GM12878 (cell line): ENCODE data around the gene DTX1. TPM values are rescaled to one million over a fixed set of nuclear protein-coding genes. Genes with fewer than 3 reads are reported as not detected.

Experiments
- BACH1 ChIP-seq: fragments of 450-650 bp; IDR thresholded peaks from 2 replicates; pipeline ENCODE4 v1.6.1; 2017; ENCODE audit warnings: mild to moderate bottlenecking, borderline replicate concordance
- BMI1 ChIP-seq: fragments of 450-650 bp; IDR thresholded peaks from 2 replicates; pipeline ENCODE4 v1.6.1; 2016; ENCODE audit warnings: mild to moderate bottlenecking, moderate library complexity, borderline replicate concordance
- CBX5 ChIP-seq: sonication (generic); IDR thresholded peaks from 2 replicates; pipeline ENCODE4 v1.6.1; 2016; ENCODE audit warnings: low read depth, moderate library complexity, mild to moderate bottlenecking, inconsistent platforms
- CHD2 ChIP-seq: IDR thresholded peaks from 2 replicates; pipeline ENCODE4 v1.6.1; 2011; ENCODE audit warnings: low read depth, low read length, improper control_type of control experiment, borderline replicate concordance
- FOXM1 ChIP-seq: IDR thresholded peaks from 2 replicates; pipeline ENCODE4 v1.6.1; 2012; ENCODE audit warnings: low read depth, mild to moderate bottlenecking, inconsistent platforms, low read length, moderate library complexity
- GATAD2B ChIP-seq: fragments of 450-650 bp; conservative IDR thresholded peaks from 2 replicates; pipeline ENCODE4 v1.6.1; 2017; ENCODE audit warnings: low read depth, mild to moderate bottlenecking, moderate library complexity
- HDGF ChIP-seq: fragments of 450-650 bp; IDR thresholded peaks from 2 replicates; pipeline ENCODE4 v1.6.1; 2016; ENCODE audit warnings: antibody characterized with exemption
- MYB ChIP-seq: fragments of 150-350 bp; IDR thresholded peaks from 2 replicates; pipeline ENCODE4 v1.6.1; 2014; ENCODE audit warnings: mild to moderate bottlenecking, low read depth, low read length, borderline replicate concordance
- MYC ChIP-seq: IDR thresholded peaks from 2 replicates; pipeline ENCODE4 v1.6.1; 2011; ENCODE audit warnings: mild to moderate bottlenecking, low read length, moderate library complexity, inconsistent platforms; ENCODE audit not compliant: insufficient read depth, insufficient replicate concordance, insufficient read length, severe bottlenecking
- PAX8 ChIP-seq: fragments of 450-650 bp; IDR thresholded peaks from 2 replicates; pipeline ENCODE4 v1.6.1; 2017; ENCODE audit warnings: mild to moderate bottlenecking, moderate library complexity
- RB1 ChIP-seq: fragments of 450-650 bp; formaldehyde crosslinking; IDR thresholded peaks from 2 replicates; pipeline ENCODE4 v1.6.1; 2017; ENCODE audit warnings: mild to moderate bottlenecking, borderline replicate concordance
- RCOR1 ChIP-seq: conservative IDR thresholded peaks from 2 replicates; pipeline ENCODE4 v1.6.1; 2012; ENCODE audit warnings: low read depth, low read length, improper control_type of control experiment
- RELA ChIP-seq: fragments of 450-650 bp; IDR thresholded peaks from 2 replicates; pipeline ENCODE4 v1.8.0; 2014; ENCODE audit warnings: borderline replicate concordance; ENCODE audit not compliant: partially characterized antibody
- SIN3A ChIP-seq: IDR thresholded peaks from 2 replicates; pipeline ENCODE4 v1.6.1; 2012; ENCODE audit warnings: low read depth, low read length, improper control_type of control experiment
- SRF ChIP-seq, 2 experiments: IDR thresholded peaks; 2 replicates each; pipeline ENCODE4 v1.6.1; 2011; ENCODE audit warnings: low read depth in 2 of 2, low read length in 2 of 2, mild to moderate bottlenecking in 1 of 2, moderate library complexity in 1 of 2
- SUPT20H ChIP-seq: IDR thresholded peaks from 2 replicates; pipeline ENCODE4 v1.6.1; 2011; ENCODE audit warnings: low read depth, mild to moderate bottlenecking, low read length, moderate library complexity, borderline replicate concordance; ENCODE audit not compliant: control insufficient read depth
- TAF1 ChIP-seq: IDR thresholded peaks from 2 replicates; pipeline ENCODE4 v1.6.1; 2011; ENCODE audit warnings: mild to moderate bottlenecking, low read depth, low read length, borderline replicate concordance
- TARDBP ChIP-seq: IDR thresholded peaks from 2 replicates; pipeline ENCODE4 v1.6.1; 2016; ENCODE audit warnings: borderline replicate concordance
- TBL1XR1 ChIP-seq: IDR thresholded peaks from 2 replicates; pipeline ENCODE4 v1.6.1; 2012; ENCODE audit warnings: low read depth, low read length, improper control_type of control experiment
- ZNF207 ChIP-seq: fragments of 450-650 bp; IDR thresholded peaks from 2 replicates; pipeline ENCODE4 v1.6.1; 2014; ENCODE audit warnings: antibody characterized with exemption, mild to moderate bottlenecking, borderline replicate concordance
- polyA plus RNA-seq, 11 experiments: library from polyadenylated mRNA; depleted of rRNA in 4 of 11; unstranded in 6 of 11; stranded (reverse) in 5 of 11; fragments of >200 nt; fragmentation: Nextera tagmentation in 4 of 11; fragmentation: Illumina TruSeq in 1 of 11; extraction: Ambion mirVana in 4 of 11; extraction: Trizol in 1 of 11; gene quantifications; 1 replicate in 1 of 11; 2 replicates in 10 of 11; pipeline versions ENCODE4 v1.2.1 to v1.2.3, GENCODE V29; 2011 to 2016; ENCODE audit warnings: inconsistent platforms in 2 of 11, missing spikeins in 2 of 11, low read depth in 1 of 11
- total RNA-seq, 4 experiments: library from RNA; depleted of rRNA in 3 of 4; stranded (reverse); fragments of >200 nt in 3 of 4; fragmentation: Illumina TruSeq in 1 of 4; extraction: Trizol in 1 of 4; gene quantifications; 2 replicates each; pipeline versions ENCODE4 v1.2.1 to v1.2.3, GENCODE V29; 2013 to 2021
- TF ChIP-seq, protein P1 (sequence below): fragments of 450-650 bp; IDR thresholded peaks from 2 replicates; pipeline ENCODE4 v1.6.1; 2017; ENCODE audit warnings: mild to moderate bottlenecking
- TF ChIP-seq, protein P2 (sequence below): fragments of 450-650 bp; IDR thresholded peaks from 2 replicates; pipeline ENCODE4 v1.6.1; 2018; ENCODE audit warnings: mild to moderate bottlenecking, low read depth, moderate library complexity; ENCODE audit not compliant: partially characterized antibody
- TF ChIP-seq, protein P3 (sequence below): IDR thresholded peaks from 2 replicates; pipeline ENCODE4 v1.6.1; 2012; ENCODE audit warnings: low read depth, low read length, improper control_type of control experiment
- TF ChIP-seq, protein P4 (sequence below): fragments of 450-650 bp; IDR thresholded peaks from 2 replicates; pipeline ENCODE4 v1.6.1; 2017; ENCODE audit warnings: antibody characterized with exemption, mild to moderate bottlenecking, moderate library complexity

The DTX1 gene
- total and polyA plus RNA-seq, 10 of the 15 experiments (the other 5 are each of a cell fraction or from before 2014, with no cell fraction given) = 0.09 to 2.8 (median 0.66) TPM

DNA sequence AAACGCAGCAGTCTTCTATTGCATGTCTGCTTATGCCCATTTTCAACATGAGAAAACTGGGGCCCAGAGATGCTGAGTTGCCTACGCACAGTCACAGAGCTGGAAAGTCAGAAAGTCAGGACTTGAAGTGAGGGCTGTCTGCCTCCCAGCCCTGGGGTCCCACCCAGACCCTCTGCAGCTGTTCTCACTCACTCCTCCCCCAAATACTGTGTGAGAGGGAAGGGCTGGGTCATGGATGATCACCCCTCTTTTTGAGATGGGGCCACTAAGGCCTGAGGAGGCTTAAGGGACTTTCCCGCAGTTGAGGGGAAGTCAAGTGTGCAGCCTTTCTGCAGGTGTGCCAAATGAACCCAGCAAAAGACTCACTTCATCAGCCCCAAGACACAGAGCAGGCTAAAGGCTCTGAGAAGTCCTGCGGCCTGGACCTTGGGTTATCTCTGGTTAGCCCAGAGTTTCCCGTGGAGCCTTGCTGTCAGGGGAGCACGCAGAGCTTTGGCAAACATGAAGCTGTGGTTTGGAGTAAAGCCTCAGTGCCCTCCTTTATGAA, 18.7 kb downstream of the DTX1 start (continued):
- TF ChIP-seq RELA = peak; percentile 81
- TF ChIP-seq BMI1 = no peak
- no peak for TF ChIP-seq SIN3A
- TF ChIP-seq, protein P1, sequence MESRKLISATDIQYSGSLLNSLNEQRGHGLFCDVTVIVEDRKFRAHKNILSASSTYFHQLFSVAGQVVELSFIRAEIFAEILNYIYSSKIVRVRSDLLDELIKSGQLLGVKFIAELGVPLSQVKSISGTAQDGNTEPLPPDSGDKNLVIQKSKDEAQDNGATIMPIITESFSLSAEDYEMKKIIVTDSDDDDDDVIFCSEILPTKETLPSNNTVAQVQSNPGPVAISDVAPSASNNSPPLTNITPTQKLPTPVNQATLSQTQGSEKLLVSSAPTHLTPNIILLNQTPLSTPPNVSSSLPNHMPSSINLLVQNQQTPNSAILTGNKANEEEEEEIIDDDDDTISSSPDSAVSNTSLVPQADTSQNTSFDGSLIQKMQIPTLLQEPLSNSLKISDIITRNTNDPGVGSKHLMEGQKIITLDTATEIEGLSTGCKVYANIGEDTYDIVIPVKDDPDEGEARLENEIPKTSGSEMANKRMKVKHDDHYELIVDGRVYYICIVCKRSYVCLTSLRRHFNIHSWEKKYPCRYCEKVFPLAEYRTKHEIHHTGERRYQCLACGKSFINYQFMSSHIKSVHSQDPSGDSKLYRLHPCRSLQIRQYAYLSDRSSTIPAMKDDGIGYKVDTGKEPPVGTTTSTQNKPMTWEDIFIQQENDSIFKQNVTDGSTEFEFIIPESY = no peak
- peak; percentile 82; the same call in 1 of the 2 replicates for TF ChIP-seq PAX8
- no peak for TF ChIP-seq TARDBP
- no peak for TF ChIP-seq ZNF207
- no peak for TF ChIP-seq SUPT20H
- no peak for TF ChIP-seq RB1
- TF ChIP-seq FOXM1 = peak; percentile 93
- peak; percentile 70 for TF ChIP-seq CHD2
- 0 out of 2 replicates have a peak, but pooled peaks have one; percentile 30 for TF ChIP-seq CBX5
- peak; percentile 62 for TF ChIP-seq GATAD2B
- TF ChIP-seq SRF (IDR thresholded peaks at IDR 0.05; ENCODE audit: low read depth in 2 of 2, low read length in 2 of 2) = no peak
- peak; percentile 61; the same call in 1 of the 2 replicates for TF ChIP-seq TBL1XR1
- TF ChIP-seq TAF1 = no peak
- 0 out of 2 replicates have a peak, but pooled peaks have one; percentile 20 for TF ChIP-seq RCOR1
- TF ChIP-seq, protein P2, sequence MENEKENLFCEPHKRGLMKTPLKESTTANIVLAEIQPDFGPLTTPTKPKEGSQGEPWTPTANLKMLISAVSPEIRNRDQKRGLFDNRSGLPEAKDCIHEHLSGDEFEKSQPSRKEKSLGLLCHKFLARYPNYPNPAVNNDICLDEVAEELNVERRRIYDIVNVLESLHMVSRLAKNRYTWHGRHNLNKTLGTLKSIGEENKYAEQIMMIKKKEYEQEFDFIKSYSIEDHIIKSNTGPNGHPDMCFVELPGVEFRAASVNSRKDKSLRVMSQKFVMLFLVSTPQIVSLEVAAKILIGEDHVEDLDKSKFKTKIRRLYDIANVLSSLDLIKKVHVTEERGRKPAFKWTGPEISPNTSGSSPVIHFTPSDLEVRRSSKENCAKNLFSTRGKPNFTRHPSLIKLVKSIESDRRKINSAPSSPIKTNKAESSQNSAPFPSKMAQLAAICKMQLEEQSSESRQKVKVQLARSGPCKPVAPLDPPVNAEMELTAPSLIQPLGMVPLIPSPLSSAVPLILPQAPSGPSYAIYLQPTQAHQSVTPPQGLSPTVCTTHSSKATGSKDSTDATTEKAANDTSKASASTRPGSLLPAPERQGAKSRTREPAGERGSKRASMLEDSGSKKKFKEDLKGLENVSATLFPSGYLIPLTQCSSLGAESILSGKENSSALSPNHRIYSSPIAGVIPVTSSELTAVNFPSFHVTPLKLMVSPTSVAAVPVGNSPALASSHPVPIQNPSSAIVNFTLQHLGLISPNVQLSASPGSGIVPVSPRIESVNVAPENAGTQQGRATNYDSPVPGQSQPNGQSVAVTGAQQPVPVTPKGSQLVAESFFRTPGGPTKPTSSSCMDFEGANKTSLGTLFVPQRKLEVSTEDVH = no peak
- TF ChIP-seq MYC = no peak
- TF ChIP-seq MYB = no peak; the same call in 1 of the 2 replicates
- no peak for TF ChIP-seq BACH1
- TF ChIP-seq HDGF = no peak
- TF ChIP-seq, protein P3, sequence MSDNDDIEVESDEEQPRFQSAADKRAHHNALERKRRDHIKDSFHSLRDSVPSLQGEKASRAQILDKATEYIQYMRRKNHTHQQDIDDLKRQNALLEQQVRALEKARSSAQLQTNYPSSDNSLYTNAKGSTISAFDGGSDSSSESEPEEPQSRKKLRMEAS = no peak
- TF ChIP-seq, protein P4, sequence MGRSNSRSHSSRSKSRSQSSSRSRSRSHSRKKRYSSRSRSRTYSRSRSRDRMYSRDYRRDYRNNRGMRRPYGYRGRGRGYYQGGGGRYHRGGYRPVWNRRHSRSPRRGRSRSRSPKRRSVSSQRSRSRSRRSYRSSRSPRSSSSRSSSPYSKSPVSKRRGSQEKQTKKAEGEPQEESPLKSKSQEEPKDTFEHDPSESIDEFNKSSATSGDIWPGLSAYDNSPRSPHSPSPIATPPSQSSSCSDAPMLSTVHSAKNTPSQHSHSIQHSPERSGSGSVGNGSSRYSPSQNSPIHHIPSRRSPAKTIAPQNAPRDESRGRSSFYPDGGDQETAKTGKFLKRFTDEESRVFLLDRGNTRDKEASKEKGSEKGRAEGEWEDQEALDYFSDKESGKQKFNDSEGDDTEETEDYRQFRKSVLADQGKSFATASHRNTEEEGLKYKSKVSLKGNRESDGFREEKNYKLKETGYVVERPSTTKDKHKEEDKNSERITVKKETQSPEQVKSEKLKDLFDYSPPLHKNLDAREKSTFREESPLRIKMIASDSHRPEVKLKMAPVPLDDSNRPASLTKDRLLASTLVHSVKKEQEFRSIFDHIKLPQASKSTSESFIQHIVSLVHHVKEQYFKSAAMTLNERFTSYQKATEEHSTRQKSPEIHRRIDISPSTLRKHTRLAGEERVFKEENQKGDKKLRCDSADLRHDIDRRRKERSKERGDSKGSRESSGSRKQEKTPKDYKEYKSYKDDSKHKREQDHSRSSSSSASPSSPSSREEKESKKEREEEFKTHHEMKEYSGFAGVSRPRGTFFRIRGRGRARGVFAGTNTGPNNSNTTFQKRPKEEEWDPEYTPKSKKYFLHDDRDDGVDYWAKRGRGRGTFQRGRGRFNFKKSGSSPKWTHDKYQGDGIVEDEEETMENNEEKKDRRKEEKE = no peak
